Endodermal cell (in vitro differentiated cells): ENCODE measurements around the gene TMEM115. TPM values are rescaled to one million over a fixed set of nuclear protein-coding genes. Genes with fewer than 3 reads are reported as not detected.
A peak's percentile ranks its signal among the peaks of the same experiment; 100 is the strongest.

Experiments used
- DNase-seq: peaks from one replicate; pipeline ENCODE4 v3.0.0-alpha.2; 2017
- H3K27ac ChIP-seq: 2 replicates; pipeline ENCODE4 v1.5.1; 2013; ENCODE audit warnings: mild to moderate bottlenecking, low read depth, low read length, moderate library complexity
- H3K27me3 ChIP-seq: 2 replicates; pipeline ENCODE4 v1.6.1; 2013; ENCODE audit warnings: mild to moderate bottlenecking, low read length, moderate library complexity; ENCODE audit not compliant: insufficient read depth, control insufficient read depth, poor library complexity, severe bottlenecking
- H3K36me3 ChIP-seq: 2 replicates; pipeline ENCODE4 v1.7.0; 2013; ENCODE audit warnings: mild to moderate bottlenecking, low read length, moderate library complexity; ENCODE audit not compliant: control insufficient read depth, insufficient read depth
- H3K4me1 ChIP-seq: one replicate; pipeline ENCODE4 v1.7.0; 2013; ENCODE audit warnings: low read length; ENCODE audit not compliant: control insufficient read depth, insufficient read depth
- H3K4me3 ChIP-seq: 2 replicates; pipeline ENCODE4 v1.5.1; 2013; ENCODE audit warnings: mild to moderate bottlenecking, low read length, moderate library complexity
- H3K9ac ChIP-seq: 2 replicates; pipeline ENCODE4 v1.6.1; 2013; ENCODE audit warnings: mild to moderate bottlenecking, low read length, moderate library complexity; ENCODE audit not compliant: poor library complexity, severe bottlenecking; ENCODE audit errors: extremely low read depth
- H3K9me3 ChIP-seq: 2 replicates; pipeline ENCODE4 v1.6.1; 2013; ENCODE audit warnings: mild to moderate bottlenecking, low read length, moderate library complexity; ENCODE audit not compliant: control insufficient read depth
- H3K27ac Mint-ChIP-seq: 2 replicates; pipeline ENCODE4 v1.8.0; 2020; ENCODE audit warnings: mixed read lengths
- H3K27me3 Mint-ChIP-seq: 2 replicates; pipeline ENCODE4 v1.8.0; 2021; ENCODE audit warnings: mild to moderate bottlenecking, mixed read lengths; ENCODE audit not compliant: insufficient read depth
- H3K36me3 Mint-ChIP-seq: 2 replicates; pipeline ENCODE4 v1.8.0; 2020; ENCODE audit warnings: low read depth, mixed read lengths
- H3K4me1 Mint-ChIP-seq: 2 replicates; pipeline ENCODE4 v1.8.0; 2020; ENCODE audit warnings: mixed read lengths
- H3K4me3 Mint-ChIP-seq: 2 replicates; pipeline ENCODE4 v1.8.0; 2020; ENCODE audit warnings: mild to moderate bottlenecking, moderate library complexity, mixed read lengths
- H3K9me3 Mint-ChIP-seq: 2 replicates; pipeline ENCODE4 v1.8.0; 2020; ENCODE audit warnings: mild to moderate bottlenecking, mixed read lengths
- CTCF ChIP-seq: fragments of 200-600 bp; sonication (generic); conservative IDR thresholded peaks from 2 replicates; pipeline ENCODE4 v1.5.0; 2021; ENCODE audit warnings: antibody characterized with exemption, mild to moderate bottlenecking
- WGBS, 2 experiments: methylation state at CpG; one replicate each; pipeline versions ENCODE4 v1.1.5 to v1.1.7; 2013; ENCODE audit warnings: missing lambda C conversion rate in 2 of 2, mixed read lengths in 1 of 2; ENCODE audit not compliant: insufficient coverage in 1 of 2, insufficient read length in 1 of 2; 5-methylcytosine and 5-hydroxymethylcytosine counted together
- total RNA-seq, 2 donors: library from RNA; stranded (reverse); fragmentation: NEBNext Ultra II Directional in 1 of 2; extraction: Animal tissue kit (Norgen Biotek cat#: 25700) in 1 of 2; gene quantifications; 2 replicates in 1 of 2; 3 replicates in 1 of 2; pipeline ENCODE4 v1.2.1, GENCODE V29; 2021

The TMEM115 gene
- total RNA-seq, 2 donors from 2014 or later = 30.1 to 32.2 TPM

GRCh38 chr3:50375258-50375931 is 16.1 kb upstream of the TMEM115 start:
- H3K36me3 ChIP-seq = no peaks in the 10 kb centered on the region
- no peaks in the 10 kb centered on the region for H3K27me3 ChIP-seq
- H3K4me1 ChIP-seq = peaks cover 8% of the 10 kb centered on the region
- no peaks in the 10 kb centered on the region for H3K9me3 ChIP-seq
- Mint-ChIP-seq H3K27ac (no peak overlapping the region), H3K4me3 (no peak overlapping the region), H3K27me3 (no peaks in the 10 kb centered on the region), H3K9me3 (no peaks in the 10 kb centered on the region), H3K36me3 (no peaks in the 10 kb centered on the region), H3K4me1 (peaks cover 10% of the 10 kb centered on the region)
- no peak overlapping the region for H3K9ac ChIP-seq
- peak overlapping the region; percentile 63 for H3K27ac ChIP-seq
- WGBS, 2 experiments = 70 to 74% methylated on average over 5 to 7 of the region's 7 CpGs
- peak; percentile 74 for TF ChIP-seq CTCF
- DNase-seq = peak; percentile 79
- H3K4me3 ChIP-seq = no peak overlapping the region

GRCh38 chr3:50374363-50375257 is 15.3 kb upstream of the TMEM115 start:
- H3K4me3 ChIP-seq = no peak overlapping the region
- H3K9me3 ChIP-seq = no peaks in the 10 kb centered on the region
- no peaks in the 10 kb centered on the region for H3K36me3 ChIP-seq
- Mint-ChIP-seq H3K36me3 (no peaks in the 10 kb centered on the region), H3K27me3 (no peaks in the 10 kb centered on the region), H3K9me3 (no peaks in the 10 kb centered on the region), H3K4me3 (no peak overlapping the region), H3K4me1 (peaks cover 10% of the 10 kb centered on the region), H3K27ac (no peak overlapping the region)
- DNase-seq = no peak
- 73 to 86% methylated on average over 7 to 22 of the region's 22 CpGs for WGBS, 2 experiments
- H3K27ac ChIP-seq = peak overlapping the region; percentile 63
- H3K4me1 ChIP-seq = peaks cover 8% of the 10 kb centered on the region
- no peaks in the 10 kb centered on the region for H3K27me3 ChIP-seq
- no peak for TF ChIP-seq CTCF
- H3K9ac ChIP-seq = no peak overlapping the region

DNA sequence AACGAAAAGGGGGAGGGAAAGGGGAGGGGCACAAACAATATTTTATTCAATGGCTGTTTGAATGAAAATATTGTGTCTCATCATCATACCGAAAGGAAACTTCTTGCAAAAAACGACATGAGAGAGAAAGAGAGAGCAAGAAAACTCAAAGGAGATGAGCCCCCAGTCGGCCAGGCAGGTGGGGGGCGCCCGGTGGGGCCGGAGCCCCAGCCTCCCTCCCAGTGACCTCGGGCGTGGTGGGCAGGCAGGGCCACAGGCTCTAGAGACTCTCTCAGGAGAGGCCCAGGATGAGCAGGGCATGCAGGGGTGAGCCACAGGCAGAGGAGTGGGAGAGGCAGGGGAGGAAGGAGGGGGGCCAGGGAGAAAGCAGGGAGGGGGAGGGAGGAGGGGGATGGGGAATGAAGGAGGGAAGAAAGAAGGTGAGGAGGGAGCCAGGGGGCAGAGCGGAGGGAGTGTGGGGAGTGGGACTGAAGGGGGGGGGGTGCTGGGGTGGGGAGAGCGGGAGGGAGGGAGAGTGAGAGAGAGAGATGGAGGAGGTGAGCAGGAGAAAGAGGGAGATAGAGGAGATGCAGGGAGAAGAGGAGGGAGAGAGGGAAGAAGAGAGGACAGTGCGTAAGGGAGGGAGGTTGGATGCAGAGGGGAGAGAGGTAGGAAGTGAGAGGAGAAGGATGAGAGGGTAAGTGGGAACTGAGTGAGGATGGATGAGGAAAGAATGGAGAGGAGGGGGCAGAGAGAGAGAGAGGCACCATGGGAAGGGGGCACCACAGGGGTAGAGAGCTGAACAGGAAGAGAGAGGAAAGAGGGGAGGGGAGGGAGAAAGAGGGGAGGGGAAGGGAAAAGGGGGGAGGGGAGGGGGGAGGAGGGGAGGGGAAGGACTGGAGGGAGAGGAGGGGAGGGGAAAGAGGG is 14.1 kb upstream of the TMEM115 start:
- Mint-ChIP-seq H3K9me3 (no peaks in the 10 kb centered on the region), H3K4me3 (no peak overlapping the region), H3K4me1 (peaks cover 10% of the 10 kb centered on the region), H3K27me3 (no peaks in the 10 kb centered on the region), H3K36me3 (no peaks in the 10 kb centered on the region), H3K27ac (no peak overlapping the region)
- WGBS, 2 experiments = 54 to 67% methylated on average over 5 to 12 of the region's 12 CpGs
- Histone ChIP-seq H3K9ac (no peak overlapping the region), H3K36me3 (no peaks in the 10 kb centered on the region), H3K4me3 (no peak overlapping the region), H3K4me1 (peaks cover 8% of the 10 kb centered on the region), H3K9me3 (no peaks in the 10 kb centered on the region), H3K27ac (peak overlapping the region; percentile 38), H3K27me3 (no peaks in the 10 kb centered on the region)
- TF ChIP-seq CTCF = no peak
- peak; percentile 66 for DNase-seq
